Liver (tissue), 9 donors: ENCODE results near the gene CCDC28B. TPM values are rescaled to one million over a fixed set of nuclear protein-coding genes. Genes with fewer than 3 reads are reported as not detected.

Experiments
- DNase-seq: peaks from one replicate; pipeline ENCODE4 v3.0.0-alpha.2; 2017; ENCODE audit warnings: low spot score
- H3K27ac ChIP-seq, 2 donors: one replicate each; pipeline ENCODE4 v1.7.0; 2013; ENCODE audit warnings: inconsistent platforms in 2 of 2, low read length in 2 of 2, control low read depth in 1 of 2, low read depth in 1 of 2, mild to moderate bottlenecking in 1 of 2
- H3K27me3 ChIP-seq, 4 donors: one replicate each; pipeline versions ENCODE4 v1.6.1 to v1.7.0; 2013; ENCODE audit warnings: low read length in 3 of 4, inconsistent platforms in 1 of 4, mild to moderate bottlenecking in 1 of 4, moderate library complexity in 1 of 4; ENCODE audit not compliant: control insufficient read depth in 4 of 4, insufficient read depth in 4 of 4
- H3K36me3 ChIP-seq, 4 donors: one replicate each; pipeline versions ENCODE4 v1.6.1 to v1.7.0; 2013; ENCODE audit warnings: low read length in 3 of 4, mild to moderate bottlenecking in 3 of 4, low read depth in 1 of 4, moderate library complexity in 1 of 4; ENCODE audit not compliant: control insufficient read depth in 4 of 4, insufficient read depth in 3 of 4
- H3K4me1 ChIP-seq, 4 donors: one replicate each; pipeline versions ENCODE4 v1.6.1 to v1.7.0; 2013; ENCODE audit warnings: low read length in 3 of 4, mild to moderate bottlenecking in 3 of 4, moderate library complexity in 1 of 4; ENCODE audit not compliant: control insufficient read depth in 4 of 4, insufficient read depth in 4 of 4
- H3K4me3 ChIP-seq, 3 donors: one replicate each; pipeline versions ENCODE4 v1.6.1 to v1.7.0; 2013; ENCODE audit warnings: low read length in 3 of 3, control low read depth in 1 of 3, low read depth in 1 of 3, mild to moderate bottlenecking in 1 of 3
- H3K9ac ChIP-seq, 2 donors: one replicate each; pipeline ENCODE4 v1.7.0; 2013; ENCODE audit warnings: low read length in 2 of 2, mild to moderate bottlenecking in 2 of 2, moderate library complexity in 2 of 2, control low read depth in 1 of 2, low read depth in 1 of 2
- H3K9me3 ChIP-seq, 4 donors: one replicate each; pipeline versions ENCODE4 v1.6.1 to v1.7.0; 2013; ENCODE audit warnings: low read length in 3 of 4; ENCODE audit not compliant: control insufficient read depth in 4 of 4
- EGR1 ChIP-seq, 2 donors: IDR thresholded peaks; 2 replicates each; pipeline ENCODE4 v1.6.1; 2016 to 2018; ENCODE audit warnings: antibody characterized with exemption in 2 of 2, low read depth in 2 of 2
- FOXA1 ChIP-seq: IDR thresholded peaks from 2 replicates; pipeline ENCODE4 v1.6.1; 2016; ENCODE audit warnings: antibody characterized with exemption
- FOXA2 ChIP-seq: IDR thresholded peaks from 2 replicates; pipeline ENCODE4 v1.6.1; 2016; ENCODE audit warnings: antibody characterized with exemption
- GABPA ChIP-seq, 2 donors: IDR thresholded peaks in 1 of 2; conservative IDR thresholded peaks in 1 of 2; 2 replicates each; pipeline ENCODE4 v1.6.1; 2016; ENCODE audit warnings: antibody characterized with exemption in 2 of 2, mild to moderate bottlenecking in 1 of 2, moderate library complexity in 1 of 2
- HNF4A ChIP-seq, 2 donors: conservative IDR thresholded peaks; 2 replicates each; pipeline ENCODE4 v1.6.1; 2016; ENCODE audit warnings: antibody characterized with exemption in 2 of 2, mild to moderate bottlenecking in 2 of 2
- HNF4G ChIP-seq: IDR thresholded peaks from 2 replicates; pipeline ENCODE4 v1.6.1; 2016; ENCODE audit warnings: antibody characterized with exemption
- JUND ChIP-seq, 2 donors: IDR thresholded peaks; 2 replicates each; pipeline ENCODE4 v1.6.1; 2016; ENCODE audit warnings: antibody characterized with exemption in 2 of 2
- NR2F2 ChIP-seq: IDR thresholded peaks from 2 replicates; pipeline ENCODE4 v1.6.1; 2016; ENCODE audit warnings: antibody characterized with exemption
- RAD21 ChIP-seq, 2 donors: IDR thresholded peaks; 2 replicates each; pipeline ENCODE4 v1.6.1; 2016; ENCODE audit warnings: antibody characterized with exemption in 2 of 2, mild to moderate bottlenecking in 2 of 2
- RXRA ChIP-seq, 2 donors: IDR thresholded peaks; 2 replicates each; pipeline ENCODE4 v1.6.1; 2017 to 2018; ENCODE audit warnings: antibody characterized with exemption in 2 of 2, mild to moderate bottlenecking in 1 of 2
- SP1 ChIP-seq: IDR thresholded peaks from 2 replicates; pipeline ENCODE4 v1.6.1; 2018; ENCODE audit warnings: antibody characterized with exemption, mild to moderate bottlenecking
- TAF1 ChIP-seq: conservative IDR thresholded peaks from 2 replicates; pipeline ENCODE4 v1.6.1; 2016; ENCODE audit warnings: antibody characterized with exemption, mild to moderate bottlenecking
- YY1 ChIP-seq: IDR thresholded peaks from 2 replicates; pipeline ENCODE4 v1.6.1; 2016; ENCODE audit warnings: antibody characterized with exemption, mild to moderate bottlenecking
- WGBS: extraction: QIAGEN DNeasy Blood & Tissue Kit; methylation state at CpG from one replicate; pipeline ENCODE4 v1.1.7; 2013; 5-methylcytosine and 5-hydroxymethylcytosine counted together
- polyA plus RNA-seq, 2 donors: library from polyadenylated mRNA; stranded (reverse) in 1 of 2; unstranded in 1 of 2; fragments of 200-250 nt in 1 of 2; fragments of >200 nt in 1 of 2; fragmentation: Nextera tagmentation in 1 of 2; extraction: Ambion mirVana in 1 of 2; gene quantifications; one replicate each; pipeline versions ENCODE4 v1.2.1 to v1.2.3, GENCODE V29; 2013 to 2015
- total RNA-seq, 2 donors: library from RNA; depleted of rRNA; stranded (reverse); fragments of >200 nt; gene quantifications; one replicate each; pipeline ENCODE4 v1.2.3, GENCODE V29; 2014
- TF ChIP-seq, protein P1 (sequence below): IDR thresholded peaks from 2 replicates; pipeline ENCODE4 v1.6.1; 2016; ENCODE audit warnings: antibody characterized with exemption, mild to moderate bottlenecking
- TF ChIP-seq, protein P2 (sequence below): IDR thresholded peaks from 2 replicates; pipeline ENCODE4 v1.6.1; 2016; ENCODE audit warnings: antibody characterized with exemption
- TF ChIP-seq, protein P3 (sequence below): fragments of 150-350 bp; IDR thresholded peaks from 2 replicates; pipeline ENCODE4 v1.5.1; 2017; ENCODE audit warnings: improper control_type of control experiment, low read depth, low read length; ENCODE audit not compliant: missing input control
- TF ChIP-seq, protein P4 (sequence below): IDR thresholded peaks from 2 replicates; pipeline ENCODE4 v1.6.1; 2016; ENCODE audit warnings: antibody characterized with exemption
- donor health status: healthy.
- donor health status: healthy.
- donor health status: healthy.
- donor health status: healthy.
- donor health status: healthy.

The CCDC28B gene
- total and polyA plus RNA-seq, 4 donors: 0.75 to 20.6 (median 1.0) TPM

DNA sequence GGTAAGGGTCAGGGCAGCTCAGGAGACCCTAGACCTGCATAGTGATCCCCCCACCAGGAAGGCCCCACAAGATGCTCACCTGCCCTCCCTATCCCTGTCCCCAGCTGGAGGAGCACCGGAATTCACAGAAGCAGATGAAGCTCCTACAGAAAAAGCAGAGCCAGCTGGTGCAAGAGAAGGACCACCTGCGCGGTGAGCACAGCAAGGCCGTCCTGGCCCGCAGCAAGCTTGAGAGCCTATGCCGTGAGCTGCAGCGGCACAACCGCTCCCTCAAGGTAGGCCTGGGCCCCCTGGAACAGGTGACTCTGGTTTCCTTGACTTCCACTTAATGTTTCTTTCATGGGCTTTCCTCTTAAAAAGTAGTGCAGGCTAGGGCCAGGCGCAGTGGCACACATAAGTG is 12.5 kb upstream of the CCDC28B start:
- Histone ChIP-seq H3K9ac (no peak overlapping the region), H3K27me3 (no peaks in the 10 kb centered on the region), H3K36me3 (peaks cover 27 to 75% (median 68%) of the 10 kb centered on the region in 4 donors), H3K4me3 (no peak overlapping the region), H3K4me1 (peaks cover 0 to 3% (median 1%) of the 10 kb centered on the region in 4 donors), H3K9me3 (no peaks in the 10 kb centered on the region), H3K27ac (no peak overlapping the region)
- TF ChIP-seq GABPA (IDR thresholded peaks at IDR 0.05 in 1 of 2, conservative IDR thresholded peaks at IDR 0.05 in 1 of 2) (no peak), TAF1 (no peak), RXRA (IDR thresholded peaks at IDR 0.05) (no peak), FOXA2 (no peak), YY1 (no peak), RAD21 (IDR thresholded peaks at IDR 0.05) (no peak), SP1 (no peak), HNF4A (conservative IDR thresholded peaks at IDR 0.05) (no peak), HNF4G (no peak), EGR1 (IDR thresholded peaks at IDR 0.05; ENCODE audit: low read depth in 2 of 2) (no peak)
- TF ChIP-seq, protein P1, sequence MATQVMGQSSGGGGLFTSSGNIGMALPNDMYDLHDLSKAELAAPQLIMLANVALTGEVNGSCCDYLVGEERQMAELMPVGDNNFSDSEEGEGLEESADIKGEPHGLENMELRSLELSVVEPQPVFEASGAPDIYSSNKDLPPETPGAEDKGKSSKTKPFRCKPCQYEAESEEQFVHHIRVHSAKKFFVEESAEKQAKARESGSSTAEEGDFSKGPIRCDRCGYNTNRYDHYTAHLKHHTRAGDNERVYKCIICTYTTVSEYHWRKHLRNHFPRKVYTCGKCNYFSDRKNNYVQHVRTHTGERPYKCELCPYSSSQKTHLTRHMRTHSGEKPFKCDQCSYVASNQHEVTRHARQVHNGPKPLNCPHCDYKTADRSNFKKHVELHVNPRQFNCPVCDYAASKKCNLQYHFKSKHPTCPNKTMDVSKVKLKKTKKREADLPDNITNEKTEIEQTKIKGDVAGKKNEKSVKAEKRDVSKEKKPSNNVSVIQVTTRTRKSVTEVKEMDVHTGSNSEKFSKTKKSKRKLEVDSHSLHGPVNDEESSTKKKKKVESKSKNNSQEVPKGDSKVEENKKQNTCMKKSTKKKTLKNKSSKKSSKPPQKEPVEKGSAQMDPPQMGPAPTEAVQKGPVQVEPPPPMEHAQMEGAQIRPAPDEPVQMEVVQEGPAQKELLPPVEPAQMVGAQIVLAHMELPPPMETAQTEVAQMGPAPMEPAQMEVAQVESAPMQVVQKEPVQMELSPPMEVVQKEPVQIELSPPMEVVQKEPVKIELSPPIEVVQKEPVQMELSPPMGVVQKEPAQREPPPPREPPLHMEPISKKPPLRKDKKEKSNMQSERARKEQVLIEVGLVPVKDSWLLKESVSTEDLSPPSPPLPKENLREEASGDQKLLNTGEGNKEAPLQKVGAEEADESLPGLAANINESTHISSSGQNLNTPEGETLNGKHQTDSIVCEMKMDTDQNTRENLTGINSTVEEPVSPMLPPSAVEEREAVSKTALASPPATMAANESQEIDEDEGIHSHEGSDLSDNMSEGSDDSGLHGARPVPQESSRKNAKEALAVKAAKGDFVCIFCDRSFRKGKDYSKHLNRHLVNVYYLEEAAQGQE: no peak
- TF ChIP-seq, protein P2, sequence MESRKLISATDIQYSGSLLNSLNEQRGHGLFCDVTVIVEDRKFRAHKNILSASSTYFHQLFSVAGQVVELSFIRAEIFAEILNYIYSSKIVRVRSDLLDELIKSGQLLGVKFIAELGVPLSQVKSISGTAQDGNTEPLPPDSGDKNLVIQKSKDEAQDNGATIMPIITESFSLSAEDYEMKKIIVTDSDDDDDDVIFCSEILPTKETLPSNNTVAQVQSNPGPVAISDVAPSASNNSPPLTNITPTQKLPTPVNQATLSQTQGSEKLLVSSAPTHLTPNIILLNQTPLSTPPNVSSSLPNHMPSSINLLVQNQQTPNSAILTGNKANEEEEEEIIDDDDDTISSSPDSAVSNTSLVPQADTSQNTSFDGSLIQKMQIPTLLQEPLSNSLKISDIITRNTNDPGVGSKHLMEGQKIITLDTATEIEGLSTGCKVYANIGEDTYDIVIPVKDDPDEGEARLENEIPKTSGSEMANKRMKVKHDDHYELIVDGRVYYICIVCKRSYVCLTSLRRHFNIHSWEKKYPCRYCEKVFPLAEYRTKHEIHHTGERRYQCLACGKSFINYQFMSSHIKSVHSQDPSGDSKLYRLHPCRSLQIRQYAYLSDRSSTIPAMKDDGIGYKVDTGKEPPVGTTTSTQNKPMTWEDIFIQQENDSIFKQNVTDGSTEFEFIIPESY: no peak
- TF ChIP-seq, protein P3, sequence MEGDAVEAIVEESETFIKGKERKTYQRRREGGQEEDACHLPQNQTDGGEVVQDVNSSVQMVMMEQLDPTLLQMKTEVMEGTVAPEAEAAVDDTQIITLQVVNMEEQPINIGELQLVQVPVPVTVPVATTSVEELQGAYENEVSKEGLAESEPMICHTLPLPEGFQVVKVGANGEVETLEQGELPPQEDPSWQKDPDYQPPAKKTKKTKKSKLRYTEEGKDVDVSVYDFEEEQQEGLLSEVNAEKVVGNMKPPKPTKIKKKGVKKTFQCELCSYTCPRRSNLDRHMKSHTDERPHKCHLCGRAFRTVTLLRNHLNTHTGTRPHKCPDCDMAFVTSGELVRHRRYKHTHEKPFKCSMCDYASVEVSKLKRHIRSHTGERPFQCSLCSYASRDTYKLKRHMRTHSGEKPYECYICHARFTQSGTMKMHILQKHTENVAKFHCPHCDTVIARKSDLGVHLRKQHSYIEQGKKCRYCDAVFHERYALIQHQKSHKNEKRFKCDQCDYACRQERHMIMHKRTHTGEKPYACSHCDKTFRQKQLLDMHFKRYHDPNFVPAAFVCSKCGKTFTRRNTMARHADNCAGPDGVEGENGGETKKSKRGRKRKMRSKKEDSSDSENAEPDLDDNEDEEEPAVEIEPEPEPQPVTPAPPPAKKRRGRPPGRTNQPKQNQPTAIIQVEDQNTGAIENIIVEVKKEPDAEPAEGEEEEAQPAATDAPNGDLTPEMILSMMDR: no peak
- 99% methylated on average over 9 of the region's 9 CpGs for WGBS
- no peak for DNase-seq

DNA sequence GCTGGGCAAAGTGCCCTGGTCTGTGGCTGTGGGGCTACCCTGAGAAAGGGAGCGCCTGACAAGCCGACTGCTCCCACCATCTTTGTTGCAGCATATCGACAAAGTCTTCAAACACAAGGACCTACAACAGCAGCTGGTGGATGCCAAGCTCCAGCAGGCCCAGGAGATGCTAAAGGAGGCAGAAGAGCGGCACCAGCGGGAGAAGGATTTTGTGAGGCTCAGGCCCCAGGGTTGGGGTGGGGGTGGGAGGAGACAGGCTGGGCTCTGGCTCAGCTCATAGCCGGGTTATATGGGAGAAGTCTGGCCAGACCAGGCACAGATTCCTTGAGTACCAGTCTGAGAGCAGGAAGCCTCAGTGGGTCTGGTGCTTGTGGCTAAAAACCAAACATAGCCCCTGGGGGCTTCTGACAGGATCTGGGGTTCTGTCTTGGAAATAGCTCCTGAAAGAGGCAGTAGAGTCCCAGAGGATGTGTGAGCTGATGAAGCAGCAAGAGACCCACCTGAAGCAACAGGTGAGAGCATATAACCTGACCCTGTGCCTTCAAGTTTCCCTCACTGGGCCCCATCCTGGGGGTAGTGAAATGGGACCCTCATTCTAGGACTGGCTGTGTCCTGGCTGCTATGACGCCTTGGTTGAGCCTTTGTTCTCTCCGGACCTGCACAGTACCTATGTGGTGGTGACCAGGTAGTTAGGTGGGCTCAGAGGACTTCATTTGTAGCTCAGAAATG is 8.0 kb upstream of the CCDC28B start:
- Histone ChIP-seq H3K9ac (no peak overlapping the region), H3K27me3 (no peaks in the 10 kb centered on the region), H3K36me3 (peaks cover 36 to 95% (median 81%) of the 10 kb centered on the region in 4 donors), H3K4me3 (no peak overlapping the region), H3K9me3 (no peaks in the 10 kb centered on the region), H3K27ac (no peak overlapping the region), H3K4me1 (peaks cover 0 to 3% (median 0%) of the 10 kb centered on the region in 4 donors)
- DNase-seq: no peak
- 96% methylated on average over 8 of the region's 8 CpGs for WGBS
- TF ChIP-seq, protein P4, sequence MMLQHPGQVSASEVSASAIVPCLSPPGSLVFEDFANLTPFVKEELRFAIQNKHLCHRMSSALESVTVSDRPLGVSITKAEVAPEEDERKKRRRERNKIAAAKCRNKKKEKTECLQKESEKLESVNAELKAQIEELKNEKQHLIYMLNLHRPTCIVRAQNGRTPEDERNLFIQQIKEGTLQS: no peak
- TF ChIP-seq EGR1 (IDR thresholded peaks at IDR 0.05; ENCODE audit: low read depth in 2 of 2) (no peak), FOXA1 (no peak), JUND (IDR thresholded peaks at IDR 0.05) (no peak), YY1 (no peak), NR2F2 (no peak), RXRA (IDR thresholded peaks at IDR 0.05) (no peak), GABPA (IDR thresholded peaks at IDR 0.05 in 1 of 2, conservative IDR thresholded peaks at IDR 0.05 in 1 of 2) (no peak), HNF4A (conservative IDR thresholded peaks at IDR 0.05) (no peak)
- TF ChIP-seq, protein P1: no peak
- TF ChIP-seq, protein P3: no peak
